CD4-positive, alpha-beta T cell (primary cell): ENCODE measurements around the gene PLCB3. TPM values are rescaled to one million over a fixed set of nuclear protein-coding genes. Genes with fewer than 3 reads are reported as not detected.

Source experiments
- ATAC-seq: fragments of 200-7000 bp; cut with Tn5 transposase; one replicate; pipeline ENCODE4 v1.10.0; 2022; ENCODE audit warnings: mild to moderate bottlenecking; ENCODE audit not compliant: poor library complexity
- CTCF ChIA-PET: fragments of 350-600 bp; sonication (Branson Sonifier 250); formaldehyde crosslinking; loops from one replicate; lab custom pipeline; 2021; ENCODE audit warnings: antibody characterized with exemption, inconsistent platforms; lab: Charles Lee
- POLR2A ChIA-PET: fragments of 350-600 bp; sonication (Branson Sonifier 250); formaldehyde crosslinking; loops from one replicate; lab custom pipeline; 2021; ENCODE audit warnings: antibody characterized with exemption, inconsistent platforms; lab: Charles Lee
- DNase-seq, 14 experiments: peaks; one replicate each; pipeline ENCODE4 v3.0.0-alpha.2; 2013 to 2020; ENCODE audit warnings: mixed read lengths in 2 of 14
- H3K27ac ChIP-seq, 2 donors: one replicate each; pipeline versions ENCODE4 v1.5.1 to v1.7.0; 2013; ENCODE audit warnings: low read length in 2 of 2, low read depth in 1 of 2, mild to moderate bottlenecking in 1 of 2
- H3K27me3 ChIP-seq, 2 experiments: 1 replicate in 1 of 2; 2 replicates in 1 of 2; pipeline versions ENCODE4 v1.6.1 to v1.7.0; 2013; ENCODE audit warnings: low read length in 2 of 2, control low read depth in 1 of 2, mild to moderate bottlenecking in 1 of 2, moderate library complexity in 1 of 2; ENCODE audit not compliant: insufficient read depth in 2 of 2, control insufficient read depth in 1 of 2
- H3K36me3 ChIP-seq: one replicate; pipeline ENCODE4 v1.6.1; 2013; ENCODE audit warnings: low read length, control low read depth; ENCODE audit not compliant: insufficient read depth
- H3K4me1 ChIP-seq: one replicate; pipeline ENCODE4 v1.6.1; 2013; ENCODE audit warnings: low read length, control low read depth; ENCODE audit not compliant: insufficient read depth
- H3K4me3 ChIP-seq: one replicate; pipeline ENCODE4 v1.5.1; 2013; ENCODE audit warnings: mild to moderate bottlenecking, low read length, moderate library complexity
- H3K9me3 ChIP-seq, 2 experiments: 1 replicate in 1 of 2; 2 replicates in 1 of 2; pipeline versions ENCODE4 v1.6.1 to v1.7.0; 2013; ENCODE audit warnings: low read length in 2 of 2, mild to moderate bottlenecking in 2 of 2, control low read depth in 1 of 2, moderate library complexity in 1 of 2; ENCODE audit not compliant: control insufficient read depth in 1 of 2, insufficient read depth in 1 of 2
- H3K27ac Mint-ChIP-seq: one replicate; pipeline ENCODE4 v1.8.0; 2020; ENCODE audit warnings: mixed read lengths
- H3K27me3 Mint-ChIP-seq: one replicate; pipeline ENCODE4 v1.8.0; 2021; ENCODE audit warnings: mixed read lengths
- H3K36me3 Mint-ChIP-seq: one replicate; pipeline ENCODE4 v1.8.0; 2021; ENCODE audit warnings: low read depth, mixed read lengths
- H3K4me1 Mint-ChIP-seq: one replicate; pipeline ENCODE4 v1.8.0; 2021; ENCODE audit warnings: low read depth, mixed read lengths
- H3K4me3 Mint-ChIP-seq: one replicate; pipeline ENCODE4 v1.8.0; 2020; ENCODE audit warnings: mild to moderate bottlenecking, mixed read lengths
- H3K9me3 Mint-ChIP-seq: one replicate; pipeline ENCODE4 v1.8.0; 2020; ENCODE audit warnings: mixed read lengths
- intact Hi-C, 2 experiments: fragments of 100-400 bp; cut with DNase I in 1 of 2; cut with micrococcal nuclease in 1 of 2; formaldehyde crosslinking; loops; one replicate each; pipeline versions ENCODE4 v1.15.1 to v1.9.0; 2023 to 2025; cut with DNase I, micrococcal nuclease
- total RNA-seq, 174 experiments: library from RNA in 2 of 174; stranded (reverse) in 2 of 174; gene quantifications; one replicate each; pipeline ENCODE4 v1.2.3 and lab custom pipeline; 2021 to 2026
- TF ChIP-seq, protein P1 (sequence below): fragments of 200-600 bp; IDR thresholded peaks from one replicate; pipeline ENCODE4 v1.8.0; 2022; ENCODE audit warnings: antibody characterized with exemption, mild to moderate bottlenecking

Gene PLCB3
- total RNA-seq, 2 experiments from 2014 or later, result 2.5 to 2.7 TPM

DNA sequence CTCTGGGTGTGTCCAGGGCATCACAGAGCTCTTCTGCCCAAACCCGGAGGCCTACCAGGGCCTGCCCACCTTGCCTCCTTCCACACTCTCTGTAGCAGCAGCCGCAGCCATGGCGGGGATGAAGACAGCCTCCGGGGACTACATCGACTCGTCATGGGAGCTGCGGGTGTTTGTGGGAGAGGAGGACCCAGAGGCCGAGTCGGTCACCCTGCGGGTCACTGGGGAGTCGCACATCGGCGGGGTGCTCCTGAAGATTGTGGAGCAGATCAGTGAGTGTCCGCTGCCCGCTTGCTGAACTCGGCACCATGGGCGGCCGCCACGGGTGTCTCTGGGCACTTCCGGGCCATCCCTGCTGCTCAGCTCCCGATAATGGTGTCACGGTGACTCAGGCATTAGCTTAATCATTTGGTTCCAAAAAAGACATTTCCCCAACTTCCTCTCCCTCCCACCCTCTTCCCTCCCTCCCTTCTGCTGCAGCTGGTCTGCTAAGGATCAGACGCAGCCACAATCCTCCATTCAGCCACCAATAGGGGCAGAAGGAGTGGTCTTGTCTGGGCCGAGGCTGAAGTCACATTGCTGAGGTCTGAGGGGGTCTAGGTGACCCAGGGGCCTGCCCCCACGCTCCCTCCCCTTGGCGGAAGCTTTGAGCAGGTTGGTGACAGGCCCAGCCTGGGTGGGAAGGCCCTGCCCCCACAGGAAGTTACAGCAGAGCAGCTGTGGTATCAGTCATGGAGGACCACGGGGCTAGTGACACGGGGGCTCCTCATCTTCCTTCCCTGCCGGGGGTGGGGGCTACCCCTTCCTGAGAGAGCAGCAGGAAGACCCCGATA lies 43.9 kb upstream of the PLCB3 start:
- DNase-seq (peak; percentile 41 to 91 (median 72)), ATAC-seq (peak; percentile 68)
- Histone ChIP-seq H3K27me3 (no peaks in the 10 kb centered on the region), H3K27ac (peak overlapping the region; percentile 86 to 90), H3K4me3 (peak overlapping the region; percentile 100), H3K36me3 (peaks cover 57% of the 10 kb centered on the region), H3K4me1 (peaks cover 61% of the 10 kb centered on the region), H3K9me3 (no peaks in the 10 kb centered on the region)
- peak overlapping the region; percentile 93 for H3K27ac Mint-ChIP-seq
- POLR2A ChIA-PET, result interaction anchor here (0.8 to 7.1 kb wide), 23 partner anchors 9 to 1480 kb away, joined by 3 to 116 read pairs (median 11); partner anchors contain the start of genes BAD, CATSPERZ, DNAJC4 and ESRRA
- H3K9me3 Mint-ChIP-seq, result no peaks in the 10 kb centered on the region
- CTCF ChIA-PET, result interaction anchor here (0.8 to 5.4 kb wide), 11 partner anchors 12 to 96 kb away, joined by 3 to 123 read pairs (median 4); partner anchors contain the start of genes CATSPERZ, ESRRA, NUDT22 and PLCB3
- TF ChIP-seq, protein P1, sequence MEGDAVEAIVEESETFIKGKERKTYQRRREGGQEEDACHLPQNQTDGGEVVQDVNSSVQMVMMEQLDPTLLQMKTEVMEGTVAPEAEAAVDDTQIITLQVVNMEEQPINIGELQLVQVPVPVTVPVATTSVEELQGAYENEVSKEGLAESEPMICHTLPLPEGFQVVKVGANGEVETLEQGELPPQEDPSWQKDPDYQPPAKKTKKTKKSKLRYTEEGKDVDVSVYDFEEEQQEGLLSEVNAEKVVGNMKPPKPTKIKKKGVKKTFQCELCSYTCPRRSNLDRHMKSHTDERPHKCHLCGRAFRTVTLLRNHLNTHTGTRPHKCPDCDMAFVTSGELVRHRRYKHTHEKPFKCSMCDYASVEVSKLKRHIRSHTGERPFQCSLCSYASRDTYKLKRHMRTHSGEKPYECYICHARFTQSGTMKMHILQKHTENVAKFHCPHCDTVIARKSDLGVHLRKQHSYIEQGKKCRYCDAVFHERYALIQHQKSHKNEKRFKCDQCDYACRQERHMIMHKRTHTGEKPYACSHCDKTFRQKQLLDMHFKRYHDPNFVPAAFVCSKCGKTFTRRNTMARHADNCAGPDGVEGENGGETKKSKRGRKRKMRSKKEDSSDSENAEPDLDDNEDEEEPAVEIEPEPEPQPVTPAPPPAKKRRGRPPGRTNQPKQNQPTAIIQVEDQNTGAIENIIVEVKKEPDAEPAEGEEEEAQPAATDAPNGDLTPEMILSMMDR, result no peak
- no peaks in the 10 kb centered on the region for H3K27me3 Mint-ChIP-seq
- H3K4me3 Mint-ChIP-seq, result peak overlapping the region; percentile 98
- peaks cover 49% of the 10 kb centered on the region for H3K4me1 Mint-ChIP-seq
- peaks cover 74% of the 10 kb centered on the region for H3K36me3 Mint-ChIP-seq
- intact Hi-C loops, result loop anchor here (2.0 to 5.0 kb wide), 3 partner anchors 17 to 63 kb away; partner anchors contain the start of gene FKBP2 (in 2 of the 2)

DNA sequence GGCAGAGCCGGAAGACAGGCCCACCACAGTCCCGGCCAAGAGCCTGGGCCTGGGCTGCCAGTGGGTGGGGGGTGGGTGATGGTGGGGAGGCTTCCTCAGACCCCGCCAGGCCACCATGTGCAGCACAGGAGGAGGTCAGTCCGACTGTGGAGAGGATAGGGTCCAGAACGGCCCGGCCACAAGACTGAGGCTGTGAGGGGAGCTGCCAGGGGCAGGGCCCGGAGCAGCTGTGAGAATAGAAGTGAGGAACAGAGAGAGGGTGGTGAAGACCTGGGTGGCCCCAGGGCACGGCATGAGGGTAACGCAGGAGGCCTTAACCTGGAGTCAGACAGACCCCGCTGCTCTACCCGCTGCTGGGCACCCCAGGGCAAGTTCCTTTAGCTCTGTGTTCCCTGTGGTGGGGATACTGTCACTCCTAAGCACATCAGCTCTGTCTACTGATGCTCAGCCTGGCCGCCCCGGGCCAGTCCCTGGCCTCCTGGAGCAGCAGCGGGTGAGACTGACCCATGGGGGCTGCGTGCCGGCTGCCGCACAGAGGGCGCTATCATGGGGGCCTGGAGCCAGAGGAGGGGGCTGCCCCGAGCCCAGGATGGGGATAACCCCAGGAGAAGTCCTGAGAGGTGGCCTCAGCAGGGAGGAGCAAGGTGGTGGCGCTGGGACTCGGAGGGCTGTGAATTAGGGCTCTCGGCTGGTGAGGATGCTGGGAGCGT lies 43.1 kb upstream of the PLCB3 start:
- CTCF ChIA-PET, result interaction anchor here (1.1 to 5.4 kb wide), 6 partner anchors 17 to 95 kb away, joined by 3 to 123 read pairs (median 26); partner anchors contain the start of genes CATSPERZ, ESRRA, PLCB3 and STIP1
- Histone ChIP-seq H3K9me3 (no peaks in the 10 kb centered on the region), H3K27me3 (no peaks in the 10 kb centered on the region), H3K27ac (peak overlapping the region; percentile 86 to 90), H3K4me1 (peaks cover 61% of the 10 kb centered on the region), H3K36me3 (peaks cover 53% of the 10 kb centered on the region), H3K4me3 (peak overlapping the region; percentile 100)
- DNase-seq (peak in 2 of 14 experiments; percentile 28 to 32), ATAC-seq (no peak)
- peaks cover 48% of the 10 kb centered on the region for H3K4me1 Mint-ChIP-seq
- intact Hi-C loops, result loop anchor here (5.0 kb wide), 1 partner anchor 34 kb away; the partner anchor contains the start of gene FKBP2 (in 2 of the 2)
- no peaks in the 10 kb centered on the region for H3K9me3 Mint-ChIP-seq
- TF ChIP-seq, protein P1, result no peak
- peak overlapping the region; percentile 98 for H3K4me3 Mint-ChIP-seq
- H3K27me3 Mint-ChIP-seq, result no peaks in the 10 kb centered on the region
- peaks cover 74% of the 10 kb centered on the region for H3K36me3 Mint-ChIP-seq
- peak overlapping the region; percentile 93 for H3K27ac Mint-ChIP-seq
- POLR2A ChIA-PET, result interaction anchor here (0.9 to 7.1 kb wide), 20 partner anchors 8 to 1481 kb away, joined by 3 to 116 read pairs (median 21); partner anchors contain the start of genes BAD, CATSPERZ, DNAJC4 and ESRRA
